ENCODE results near the gene ZBTB16.

GRCh38 chr11:114062272-114062671 lies 2.8 kb downstream of the ZBTB16 start:
- no peak for TF ChIP-seq CTCF (IDR thresholded peaks at IDR 0.05)
- TF ChIP-seq POLR2A (IDR thresholded peaks at IDR 0.05), result no peak

Measured in adrenal gland (tissue), 5 donors.